Measurements from ENCODE around the gene ANKRD63.

ANKRD63 gene

GRCh38 chr15:40301467-40302179, 18.8 kb upstream of the ANKRD63 start:
- no peak overlapping the region for H3K4me3 ChIP-seq (ENCODE audit: low read length)
- peaks cover under 1% of the 10 kb centered on the region; the same call in 1 of the 2 replicates for H3K4me1 ChIP-seq (ENCODE audit: control insufficient read depth, low read length)
- no peaks in the 10 kb centered on the region for H3K27me3 ChIP-seq (ENCODE audit: control insufficient read depth, low read length)
- H4K20me1 ChIP-seq (ENCODE audit: control insufficient read depth, insufficient read depth, low read depth, low read length) = no peaks in the 10 kb centered on the region
- H3K4me2 ChIP-seq (ENCODE audit: low read length) = no peak overlapping the region
- no peaks in the 10 kb centered on the region for H3K79me2 ChIP-seq (ENCODE audit: control insufficient read depth, low read length)
- TF ChIP-seq CTCF (IDR thresholded peaks at IDR 0.05; ENCODE audit: low read depth, low read length, poor library complexity, severe bottlenecking) (no peak), EZH2phosphoT487 (IDR thresholded peaks at IDR 0.05; ENCODE audit: borderline replicate concordance, low read length) (no peak)
- no peaks in the 10 kb centered on the region for H3F3A ChIP-seq (ENCODE audit: control insufficient read depth, insufficient read depth)
- no peak overlapping the region for H3K27ac ChIP-seq (ENCODE audit: low read depth, low read length)
- H3K9me2 ChIP-seq (replicated peaks; ENCODE audit: control insufficient read depth, low read length) = no peaks in the 10 kb centered on the region
- no peaks in the 10 kb centered on the region for H3K36me3 ChIP-seq (ENCODE audit: control insufficient read depth, low read length)
- H3K9me3 ChIP-seq (ENCODE audit: control insufficient read depth, insufficient read depth, low read length) = no peaks in the 10 kb centered on the region

GRCh38 chr15:40300771-40301170, 17.9 kb upstream of the ANKRD63 start:
- Histone ChIP-seq H3K4me3 (ENCODE audit: low read length) (no peak overlapping the region), H3K4me2 (ENCODE audit: low read length) (no peak overlapping the region), H3K4me1 (ENCODE audit: control insufficient read depth, low read length) (no peaks in the 10 kb centered on the region), H3K27ac (ENCODE audit: low read depth, low read length) (no peak overlapping the region), H3K36me3 (ENCODE audit: control insufficient read depth, low read length) (no peaks in the 10 kb centered on the region), H3K9me2 (replicated peaks; ENCODE audit: control insufficient read depth, low read length) (no peaks in the 10 kb centered on the region), H3K79me2 (ENCODE audit: control insufficient read depth, low read length) (no peaks in the 10 kb centered on the region), H3K27me3 (ENCODE audit: control insufficient read depth, low read length) (no peaks in the 10 kb centered on the region), H3F3A (ENCODE audit: control insufficient read depth, insufficient read depth) (no peaks in the 10 kb centered on the region), H3K9me3 (ENCODE audit: control insufficient read depth, insufficient read depth, low read length) (no peaks in the 10 kb centered on the region), H4K20me1 (ENCODE audit: control insufficient read depth, insufficient read depth, low read depth, low read length) (no peaks in the 10 kb centered on the region)
- no peak for TF ChIP-seq CTCF (IDR thresholded peaks at IDR 0.05; ENCODE audit: low read depth, low read length, poor library complexity, severe bottlenecking)
- no peak for TF ChIP-seq EZH2phosphoT487 (IDR thresholded peaks at IDR 0.05; ENCODE audit: borderline replicate concordance, low read length)

GRCh38 chr15:40300367-40300766, 17.5 kb upstream of the ANKRD63 start:
- H3K27ac ChIP-seq (ENCODE audit: low read depth, low read length) = no peak overlapping the region
- H3K27me3 ChIP-seq (ENCODE audit: control insufficient read depth, low read length) = no peaks in the 10 kb centered on the region
- H3F3A ChIP-seq (ENCODE audit: control insufficient read depth, insufficient read depth) = no peaks in the 10 kb centered on the region
- TF ChIP-seq EZH2phosphoT487 (IDR thresholded peaks at IDR 0.05; ENCODE audit: borderline replicate concordance, low read length) (no peak), CTCF (IDR thresholded peaks at IDR 0.05; ENCODE audit: low read depth, low read length, poor library complexity, severe bottlenecking) (no peak)
- H3K4me3 ChIP-seq (ENCODE audit: low read length) = no peak overlapping the region
- H3K4me2 ChIP-seq (ENCODE audit: low read length) = no peak overlapping the region
- H3K9me2 ChIP-seq (replicated peaks; ENCODE audit: control insufficient read depth, low read length) = no peaks in the 10 kb centered on the region
- no peaks in the 10 kb centered on the region for H3K36me3 ChIP-seq (ENCODE audit: control insufficient read depth, low read length)
- H3K9me3 ChIP-seq (ENCODE audit: control insufficient read depth, insufficient read depth, low read length) = no peaks in the 10 kb centered on the region
- no peaks in the 10 kb centered on the region for H3K79me2 ChIP-seq (ENCODE audit: control insufficient read depth, low read length)
- no peaks in the 10 kb centered on the region for H3K4me1 ChIP-seq (ENCODE audit: control insufficient read depth, low read length)
- H4K20me1 ChIP-seq (ENCODE audit: control insufficient read depth, insufficient read depth, low read depth, low read length) = no peaks in the 10 kb centered on the region
